Measurements from ENCODE around the gene PTPRM. TPM values are rescaled to one million over a fixed set of nuclear protein-coding genes. Genes with fewer than 3 reads are reported as not detected.
A peak's percentile ranks its signal among the peaks of the same experiment; 100 is the strongest.

PTPRM gene
- total and polyA plus RNA-seq, 2 experiments from 2014 or later, result 1.6 to 5.3 TPM

DNA sequence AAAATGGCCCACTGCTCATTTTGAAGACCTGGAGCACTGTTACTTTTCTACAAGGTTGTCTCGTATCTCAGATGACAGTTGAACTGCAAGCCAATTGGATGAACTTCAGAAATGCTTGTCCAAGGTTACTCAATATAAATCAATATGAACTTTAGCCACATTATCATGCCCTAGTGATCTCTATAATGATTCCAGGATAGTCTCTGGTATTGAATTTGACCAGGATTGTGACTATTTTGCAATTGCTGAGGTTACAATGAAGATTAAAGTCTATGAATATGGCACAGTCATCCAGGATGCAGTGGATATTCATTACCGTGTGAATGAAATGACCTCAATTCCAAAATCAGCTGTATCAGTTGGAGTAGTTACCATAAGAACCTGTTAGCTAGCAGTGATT lies 846.1 kb downstream of the PTPRM start (continued):
- TF ChIP-seq STAT1 (IDR thresholded peaks at IDR 0.05; ENCODE audit: unreplicated experiment), result no peak
- no peak for TF ChIP-seq JUNB (IDR thresholded peaks at IDR 0.05; ENCODE audit: unreplicated experiment)
- no peak for TF ChIP-seq ZNF114 (CRISPR knock-in tag; IDR thresholded peaks at IDR 0.05)
- no peak for TF ChIP-seq ZNF331 (CRISPR knock-in tag; IDR thresholded peaks at IDR 0.05; ENCODE audit: low read depth)
- no peak for TF ChIP-seq EZH2 (IDR thresholded peaks at IDR 0.05; ENCODE audit: low read depth, unreplicated experiment)

GRCh38 chr18:8413751-8414150 lies 846.6 kb downstream of the PTPRM start:
- Histone ChIP-seq H3K4me2 (no peak overlapping the region), H3K4me1 (ENCODE audit: insufficient read depth) (no peaks in the 10 kb centered on the region), H3K4me3 (no peak overlapping the region), H3F3A (replicated peaks; ENCODE audit: low read depth) (no peaks in the 10 kb centered on the region), H3K79me2 (replicated peaks; ENCODE audit: insufficient read depth) (no peaks in the 10 kb centered on the region), H4K20me1 (replicated peaks; ENCODE audit: insufficient read depth) (no peaks in the 10 kb centered on the region), H3K27me3 (ENCODE audit: insufficient read depth) (no peaks in the 10 kb centered on the region), H3K9me2 (ENCODE audit: insufficient read depth) (peaks cover 11% of the 10 kb centered on the region; the same call in 1 of the 2 replicates), H3K36me3 (ENCODE audit: insufficient read depth) (no peaks in the 10 kb centered on the region; the same call in 1 of the 2 replicates), H2AFZ (no peak overlapping the region), H3K27ac (ENCODE audit: low read depth) (no peak overlapping the region)
- Mint-ChIP-seq H3K27me3 (ENCODE audit: insufficient read depth, low read depth, poor library complexity) (peaks cover 3% of the 10 kb centered on the region), H3K36me3 (ENCODE audit: low read depth) (peaks cover 25% of the 10 kb centered on the region), H3K9me3 (peaks cover 31% of the 10 kb centered on the region), H3K27ac (no peak overlapping the region), H3K4me1 (no peaks in the 10 kb centered on the region), H3K4me3 (no peak overlapping the region)
- ATAC-seq (no peak), DNase-seq (ENCODE audit: low spot score) (no peak)
- TF ChIP-seq EZH2phosphoT487 (IDR thresholded peaks at IDR 0.05; ENCODE audit: unreplicated experiment) (no peak), EZH2 (IDR thresholded peaks at IDR 0.05; ENCODE audit: low read depth, unreplicated experiment) (no peak), ZNF331 (CRISPR knock-in tag; IDR thresholded peaks at IDR 0.05; ENCODE audit: low read depth) (no peak), POLR2AphosphoS5 (IDR thresholded peaks at IDR 0.05; ENCODE audit: low read depth) (no peak), NANOG (IDR thresholded peaks at IDR 0.05; ENCODE audit: borderline replicate concordance) (no peak)

DNA sequence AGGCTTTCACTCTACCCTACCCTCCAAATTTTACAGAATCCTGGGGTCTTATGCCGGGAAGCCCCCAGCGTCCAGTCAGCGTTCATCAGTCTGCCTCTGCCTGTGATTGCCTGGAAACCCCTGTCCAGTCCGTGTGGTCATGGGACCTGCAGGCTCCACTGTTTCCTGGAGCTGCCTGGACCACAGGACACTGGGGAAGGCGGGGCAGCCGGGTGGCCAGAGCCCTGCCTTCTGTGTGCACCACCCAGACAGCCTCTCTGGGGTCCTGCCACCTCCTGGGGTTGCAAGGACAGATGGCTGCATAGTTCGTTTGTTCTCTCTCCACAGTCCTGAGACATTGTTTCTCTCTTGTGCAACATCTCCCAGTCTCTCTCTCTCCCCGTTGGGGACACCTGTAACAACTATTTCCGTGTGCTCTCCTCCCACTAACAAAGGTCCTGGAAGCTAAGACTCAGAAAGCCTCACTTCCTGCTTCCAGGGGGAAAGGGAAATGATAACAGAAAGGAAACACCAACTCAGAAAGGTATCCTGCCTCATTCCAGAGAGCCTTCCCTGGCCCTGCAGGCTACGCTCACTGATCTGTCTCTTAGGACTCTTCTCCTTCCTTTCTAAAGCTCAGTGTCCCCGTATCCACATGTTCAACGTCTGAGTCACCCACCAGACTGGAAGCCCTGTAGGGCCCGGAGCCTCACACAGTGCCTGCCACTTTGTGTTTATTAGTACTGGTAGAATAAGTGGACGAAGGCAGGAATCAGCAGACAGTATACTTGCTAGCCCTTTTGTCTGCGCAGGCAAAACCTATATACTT lies 849.3 kb downstream of the PTPRM start:
- H2AFZ ChIP-seq, result peak overlapping the region; percentile 80
- no peak for TF ChIP-seq STAT1 (IDR thresholded peaks at IDR 0.05; ENCODE audit: unreplicated experiment)
- no peak for TF ChIP-seq CREB1 (CRISPR knock-in tag; IDR thresholded peaks at IDR 0.05; ENCODE audit: low read depth)
- TF ChIP-seq JUNB (IDR thresholded peaks at IDR 0.05; ENCODE audit: unreplicated experiment), result no peak
- TF ChIP-seq, protein P1, sequence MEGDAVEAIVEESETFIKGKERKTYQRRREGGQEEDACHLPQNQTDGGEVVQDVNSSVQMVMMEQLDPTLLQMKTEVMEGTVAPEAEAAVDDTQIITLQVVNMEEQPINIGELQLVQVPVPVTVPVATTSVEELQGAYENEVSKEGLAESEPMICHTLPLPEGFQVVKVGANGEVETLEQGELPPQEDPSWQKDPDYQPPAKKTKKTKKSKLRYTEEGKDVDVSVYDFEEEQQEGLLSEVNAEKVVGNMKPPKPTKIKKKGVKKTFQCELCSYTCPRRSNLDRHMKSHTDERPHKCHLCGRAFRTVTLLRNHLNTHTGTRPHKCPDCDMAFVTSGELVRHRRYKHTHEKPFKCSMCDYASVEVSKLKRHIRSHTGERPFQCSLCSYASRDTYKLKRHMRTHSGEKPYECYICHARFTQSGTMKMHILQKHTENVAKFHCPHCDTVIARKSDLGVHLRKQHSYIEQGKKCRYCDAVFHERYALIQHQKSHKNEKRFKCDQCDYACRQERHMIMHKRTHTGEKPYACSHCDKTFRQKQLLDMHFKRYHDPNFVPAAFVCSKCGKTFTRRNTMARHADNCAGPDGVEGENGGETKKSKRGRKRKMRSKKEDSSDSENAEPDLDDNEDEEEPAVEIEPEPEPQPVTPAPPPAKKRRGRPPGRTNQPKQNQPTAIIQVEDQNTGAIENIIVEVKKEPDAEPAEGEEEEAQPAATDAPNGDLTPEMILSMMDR (conservative IDR thresholded peaks at IDR 0.05; ENCODE audit: low read depth in 2 of 2), result no peak
- TF ChIP-seq REST (IDR thresholded peaks at IDR 0.05; ENCODE audit: unreplicated experiment), result no peak
- no peak for TF ChIP-seq POLR2AphosphoS5 (IDR thresholded peaks at IDR 0.05; ENCODE audit: low read depth)
- no peak for TF ChIP-seq EZH2phosphoT487 (IDR thresholded peaks at IDR 0.05; ENCODE audit: unreplicated experiment)
- no peak for TF ChIP-seq ZNF331 (CRISPR knock-in tag; IDR thresholded peaks at IDR 0.05; ENCODE audit: low read depth)
- TF ChIP-seq, protein P2, sequence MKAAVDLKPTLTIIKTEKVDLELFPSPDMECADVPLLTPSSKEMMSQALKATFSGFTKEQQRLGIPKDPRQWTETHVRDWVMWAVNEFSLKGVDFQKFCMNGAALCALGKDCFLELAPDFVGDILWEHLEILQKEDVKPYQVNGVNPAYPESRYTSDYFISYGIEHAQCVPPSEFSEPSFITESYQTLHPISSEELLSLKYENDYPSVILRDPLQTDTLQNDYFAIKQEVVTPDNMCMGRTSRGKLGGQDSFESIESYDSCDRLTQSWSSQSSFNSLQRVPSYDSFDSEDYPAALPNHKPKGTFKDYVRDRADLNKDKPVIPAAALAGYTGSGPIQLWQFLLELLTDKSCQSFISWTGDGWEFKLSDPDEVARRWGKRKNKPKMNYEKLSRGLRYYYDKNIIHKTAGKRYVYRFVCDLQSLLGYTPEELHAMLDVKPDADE (IDR thresholded peaks at IDR 0.05), result no peak
- TF ChIP-seq NANOG (IDR thresholded peaks at IDR 0.05; ENCODE audit: borderline replicate concordance), result no peak

More for the DNA sequence above, 849.3 kb downstream of the PTPRM start:
- no peak for DNase-seq (ENCODE audit: low spot score)
- H3K4me2 ChIP-seq, result no peak overlapping the region
- H3K36me3 Mint-ChIP-seq (ENCODE audit: low read depth), result peaks cover 7% of the 10 kb centered on the region; the same call in 1 of the 3 replicates
- H3K4me1 ChIP-seq (ENCODE audit: insufficient read depth), result no peaks in the 10 kb centered on the region
- 0 out of 2 replicates have a peak, but pooled peaks cover 11% of the 10 kb centered on the region for H3K9me2 ChIP-seq (ENCODE audit: insufficient read depth)
- no peak overlapping the region for H3K27ac Mint-ChIP-seq
- H3K36me3 ChIP-seq (ENCODE audit: insufficient read depth), result no peaks in the 10 kb centered on the region; the same call in 1 of the 2 replicates
- peaks cover 10% of the 10 kb centered on the region for H3K9me3 Mint-ChIP-seq
- H3K27me3 ChIP-seq (ENCODE audit: insufficient read depth), result no peaks in the 10 kb centered on the region
- H3K4me3 ChIP-seq, result no peak overlapping the region
- H4K20me1 ChIP-seq (replicated peaks; ENCODE audit: insufficient read depth), result no peaks in the 10 kb centered on the region
- H3K4me1 Mint-ChIP-seq, result no peaks in the 10 kb centered on the region
- H3K4me3 Mint-ChIP-seq, result no peak overlapping the region
- H3K79me2 ChIP-seq (replicated peaks; ENCODE audit: insufficient read depth), result no peaks in the 10 kb centered on the region
- no peaks in the 10 kb centered on the region for H3F3A ChIP-seq (replicated peaks; ENCODE audit: low read depth)
- no peak overlapping the region for H3K27ac ChIP-seq (ENCODE audit: low read depth)
- H3K27me3 Mint-ChIP-seq (ENCODE audit: insufficient read depth, low read depth, poor library complexity), result peaks cover 3% of the 10 kb centered on the region
- no peak for ATAC-seq
